NCI-H748 (cell line): Measurements from ENCODE around the gene RNF6.

Experiments
- DNase-seq: peaks from one replicate; lab custom pipeline; 2025; ENCODE audit not compliant: unreplicated experiment; lab: John Stamatoyannopoulos, UW

Gene RNF6

GRCh38 chr13:26168237-26168814 is 53.8 kb downstream of the RNF6 start:
- no peak for DNase-seq

DNA sequence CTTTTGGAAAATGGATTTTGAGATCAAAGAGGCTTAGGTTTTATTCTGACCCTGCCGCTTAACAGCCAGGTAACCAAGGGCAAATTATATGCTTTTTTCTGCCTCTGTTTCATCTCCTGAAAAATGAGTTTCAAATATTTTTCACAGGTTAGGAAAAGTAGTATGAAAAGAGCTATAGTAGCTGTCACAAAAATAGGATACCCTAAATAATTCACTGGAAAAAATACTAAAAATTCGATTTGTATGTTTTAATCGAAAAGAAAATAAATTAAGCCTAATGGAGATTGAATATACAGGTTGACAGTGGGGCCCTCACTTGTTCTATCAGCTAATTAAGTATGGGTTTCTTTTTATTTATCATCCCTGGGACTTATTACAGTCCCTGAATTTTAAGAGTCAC is 58.3 kb downstream of the RNF6 start:
- DNase-seq: no peak
